IPS-11a (cell line): Measurements from ENCODE around the gene ZNF107.
"Not testable (repeated sequence)": the region's sequence is repeated elsewhere in the genome, so short reads cannot be mapped to it uniquely, and the experiment has no call there.

ENCODE experiments used
- H3K4me3 ChIP-seq: one replicate; pipeline ENCODE4 v1.5.1; 2013; ENCODE audit warnings: low read depth, low read length, control low read depth

Gene ZNF107

DNA sequence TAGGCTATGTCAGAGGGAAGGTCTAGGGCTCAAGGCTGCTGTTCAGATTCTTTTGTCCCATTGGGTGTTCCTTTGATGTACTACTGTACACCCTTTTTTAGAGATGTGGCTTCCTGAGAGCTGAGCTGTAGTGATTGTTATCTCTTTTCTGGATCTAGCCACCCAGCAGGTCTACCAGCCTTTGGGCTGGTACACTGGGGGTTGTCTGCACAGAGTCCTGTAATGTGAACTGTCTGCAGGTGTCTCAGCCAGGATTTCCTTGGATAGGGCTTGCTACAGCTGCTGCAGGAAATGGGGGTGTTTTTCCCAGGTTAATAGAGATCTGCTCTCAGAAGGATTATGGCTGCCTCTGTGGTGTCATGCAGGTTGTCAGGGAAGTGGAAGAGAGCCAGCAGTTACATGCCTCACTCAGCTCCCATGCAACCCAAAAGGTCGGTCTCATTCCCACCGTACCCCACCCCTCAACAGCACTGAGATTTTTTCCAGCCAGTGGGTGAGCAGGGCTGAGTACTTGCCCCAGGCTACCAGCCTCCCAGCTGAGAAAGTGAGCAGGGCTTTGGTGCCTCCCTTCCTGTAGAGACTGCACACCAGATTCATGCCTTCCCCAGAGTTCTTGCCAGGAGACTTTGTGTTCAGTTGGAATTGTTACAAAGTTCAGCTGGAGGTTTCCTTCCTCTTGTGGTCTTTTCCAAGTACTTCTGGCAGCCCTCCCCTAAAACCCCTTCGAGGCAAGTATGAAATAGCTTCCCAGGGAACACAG lies 63.3 kb downstream of the ZNF107 start:
- no peak overlapping the region for H3K4me3 ChIP-seq

DNA sequence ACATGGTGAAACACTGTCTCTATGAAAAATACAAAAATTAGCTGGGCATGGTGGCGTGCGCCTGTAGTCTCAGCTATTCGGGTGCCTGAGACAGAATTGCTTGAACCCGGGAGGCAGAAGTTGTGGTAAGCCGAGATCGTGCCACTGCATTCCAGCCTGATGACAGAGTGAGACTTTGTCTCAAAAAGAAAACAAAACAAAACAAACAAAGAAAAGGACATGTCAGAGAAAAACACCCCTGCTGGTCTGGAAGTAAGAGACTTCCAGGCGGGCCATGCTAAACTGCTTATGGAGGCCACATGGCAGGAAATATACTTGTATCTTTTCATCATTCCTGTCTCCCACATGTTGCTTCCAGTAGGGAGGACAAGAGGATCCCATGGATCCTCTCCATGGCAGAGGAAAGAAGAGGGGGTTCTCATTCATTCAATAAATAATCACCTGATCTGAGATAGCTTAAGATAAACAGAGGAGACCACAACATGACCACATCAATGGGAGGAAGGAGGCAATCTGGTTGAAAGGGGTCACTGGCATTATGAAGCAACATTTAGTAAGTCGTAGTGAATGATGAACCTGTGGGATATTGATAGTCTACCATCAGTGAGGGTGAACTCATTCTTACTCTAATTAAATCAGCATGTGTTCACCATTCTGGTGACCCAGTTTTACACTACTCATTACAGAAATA lies 67.8 kb downstream of the ZNF107 start:
- no peak overlapping the region for H3K4me3 ChIP-seq

DNA sequence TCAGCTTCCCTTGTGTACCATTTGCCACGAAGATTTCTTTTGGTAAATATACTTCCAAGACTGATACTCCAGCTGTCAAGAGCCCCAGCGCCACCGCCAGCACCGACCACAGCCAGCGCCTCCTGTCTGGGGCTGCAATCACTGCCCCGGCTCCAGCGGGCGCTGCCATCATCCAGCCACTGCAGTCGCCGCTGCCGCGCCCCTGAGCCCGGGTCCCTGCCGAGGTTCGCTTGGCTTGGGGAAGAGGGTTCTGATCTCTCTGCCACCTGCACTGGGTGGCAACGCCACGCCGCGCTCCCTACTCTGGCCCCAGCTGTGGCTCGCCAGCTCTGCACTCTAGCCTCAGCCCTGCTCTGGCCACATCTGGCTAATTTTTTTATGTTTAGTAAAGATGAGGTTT lies 70.6 kb downstream of the ZNF107 start:
- no peak overlapping the region for H3K4me3 ChIP-seq

DNA sequence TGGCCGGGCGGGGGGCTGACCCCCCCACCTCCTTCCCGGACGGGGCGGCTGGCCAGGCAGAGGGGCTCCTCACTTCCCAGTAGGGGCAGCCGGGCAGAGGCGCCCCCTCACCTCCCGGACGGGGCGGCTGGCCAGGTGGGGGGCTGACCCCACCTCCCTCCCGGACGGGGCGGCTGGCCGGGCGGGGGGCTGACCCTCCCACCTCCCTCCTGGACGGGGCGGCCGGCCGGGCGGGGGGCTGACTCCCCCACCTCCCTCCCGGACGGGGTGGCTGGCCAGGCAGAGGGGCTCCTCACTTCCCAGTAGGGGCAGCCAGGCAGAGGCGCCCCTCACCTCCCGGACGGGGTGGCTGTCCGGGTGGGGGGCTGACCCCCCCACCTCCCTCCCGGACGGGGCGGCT lies 72.5 kb downstream of the ZNF107 start:
- not testable (repeated sequence) for H3K4me3 ChIP-seq

DNA sequence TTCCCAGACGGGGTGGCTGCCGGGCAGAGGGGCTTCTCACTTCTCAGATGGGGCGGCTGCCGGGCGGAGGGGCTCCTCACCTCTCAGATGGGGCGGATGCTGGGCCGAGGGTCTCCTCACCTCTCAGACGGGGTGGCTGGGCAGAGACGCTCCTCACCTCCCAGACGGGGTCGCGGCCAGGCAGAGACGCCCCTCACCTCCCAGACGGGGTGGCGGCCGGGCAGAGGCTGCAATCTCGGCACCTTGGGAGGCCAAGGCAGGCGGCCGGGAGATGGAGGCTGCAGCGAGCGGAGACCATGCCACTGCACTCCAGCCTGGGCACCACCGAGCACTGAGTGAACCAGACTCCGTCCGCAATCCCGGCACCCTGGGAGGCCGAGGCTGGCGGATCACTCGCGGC lies 73.0 kb downstream of the ZNF107 start:
- not testable (repeated sequence) for H3K4me3 ChIP-seq

DNA sequence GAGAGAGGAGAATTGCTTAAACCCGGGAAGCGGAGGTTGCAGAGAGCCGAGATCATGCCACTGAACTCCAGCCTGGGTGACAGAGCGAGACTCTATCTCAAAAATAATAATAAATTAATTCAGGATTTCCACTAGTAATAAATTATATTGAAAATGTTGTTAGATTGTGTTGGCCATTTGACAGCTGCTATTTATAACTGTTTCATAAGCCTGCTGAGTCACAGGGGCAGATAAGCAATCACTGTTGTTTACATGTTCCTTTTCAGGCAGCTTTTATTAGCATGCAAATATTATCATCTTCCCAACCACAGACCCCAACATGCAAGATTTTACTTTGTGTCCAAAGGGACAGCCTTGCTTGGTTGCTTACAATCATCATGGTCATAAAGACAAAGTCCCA lies 78.7 kb downstream of the ZNF107 start:
- no peak overlapping the region for H3K4me3 ChIP-seq

DNA sequence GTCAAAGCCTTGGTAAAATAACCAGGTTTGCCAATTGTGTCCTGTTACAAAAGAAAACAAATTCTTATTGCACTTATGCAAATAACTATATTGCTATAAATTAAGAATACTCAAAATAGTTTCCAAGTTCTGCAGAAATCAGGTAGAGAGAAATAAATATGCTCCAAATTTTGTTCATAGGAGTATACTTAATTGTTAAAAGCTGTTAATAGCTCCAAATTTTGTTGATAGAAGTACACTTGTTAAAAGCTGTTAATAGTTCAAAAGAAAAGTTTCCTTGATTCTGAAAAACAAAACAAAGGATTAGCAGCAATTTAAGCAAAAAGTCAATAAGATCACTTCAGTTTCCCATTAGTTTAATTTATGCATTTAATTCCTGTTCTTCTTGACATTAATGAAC lies 81.9 kb downstream of the ZNF107 start:
- H3K4me3 ChIP-seq = no peak overlapping the region

DNA sequence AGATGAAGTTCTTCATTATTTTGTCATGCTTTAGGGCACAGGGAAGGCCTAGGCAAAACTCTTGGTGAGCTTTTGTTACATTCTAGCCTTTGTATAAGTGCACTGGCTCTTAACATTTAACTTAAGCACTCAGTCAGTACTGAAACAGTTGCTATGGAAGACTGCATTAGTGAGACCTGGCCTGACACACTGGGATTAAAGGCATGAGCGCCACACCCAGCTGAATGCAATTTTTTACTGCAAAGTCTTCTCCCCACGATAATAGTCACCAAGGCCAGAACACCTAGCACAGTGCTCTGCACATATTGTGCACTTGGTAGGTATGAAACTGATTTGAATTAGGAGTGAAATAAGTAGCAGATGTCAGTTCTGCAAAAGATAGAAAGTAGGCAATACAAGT lies 87.1 kb downstream of the ZNF107 start:
- no peak overlapping the region for H3K4me3 ChIP-seq

DNA sequence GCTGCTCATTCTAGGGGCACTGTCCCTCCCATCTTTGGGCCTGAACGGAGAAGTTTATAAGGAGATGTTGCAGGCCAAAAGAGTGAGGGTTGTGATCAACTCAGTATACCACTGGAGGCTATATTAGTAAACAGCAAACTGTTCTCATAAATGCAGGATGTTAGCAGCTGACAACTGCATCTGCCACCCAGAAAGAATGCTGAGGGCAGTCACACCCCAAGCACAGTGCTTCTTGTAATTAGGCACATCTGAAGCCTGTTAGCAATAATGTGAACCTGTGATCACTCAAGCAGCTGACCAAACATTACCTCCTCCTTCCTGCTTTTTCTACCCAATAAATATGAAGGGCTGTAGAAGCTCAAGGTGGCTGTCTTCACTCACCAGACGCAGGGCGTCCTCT lies 89.9 kb downstream of the ZNF107 start:
- no peak overlapping the region for H3K4me3 ChIP-seq

DNA sequence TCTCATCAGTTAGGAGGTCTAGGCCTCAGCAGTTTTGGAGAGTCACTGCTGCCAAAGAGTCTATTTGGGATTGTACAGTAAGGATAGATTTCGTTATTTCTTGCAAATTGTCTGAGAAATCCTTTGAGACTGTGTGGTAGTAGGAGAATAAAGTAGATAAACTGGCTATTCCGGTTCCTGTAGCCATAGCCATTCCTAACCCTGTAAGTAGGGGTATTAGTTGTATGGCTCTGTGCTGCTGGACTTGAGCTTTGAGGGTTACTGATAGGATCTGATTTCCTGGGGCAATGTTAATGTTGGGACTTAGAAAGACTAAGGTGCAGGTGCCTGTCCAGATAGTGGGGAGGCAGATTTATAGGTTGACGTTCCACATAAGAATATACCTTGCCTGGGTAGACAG lies 92.2 kb downstream of the ZNF107 start:
- no peak overlapping the region for H3K4me3 ChIP-seq
